Subcutaneous adipose tissue (tissue), 4 donors: ENCODE results near the gene CNOT11. TPM values are rescaled to one million over a fixed set of nuclear protein-coding genes. Genes with fewer than 3 reads are reported as not detected.

ENCODE experiments used
- total RNA-seq, 4 donors: library from RNA; depleted of rRNA; stranded (reverse); fragments of >200 nt; gene quantifications; one replicate each; pipeline ENCODE4 v1.1.0, GENCODE V29; 2016
- TF ChIP-seq, protein P1 (sequence below): fragments of 450-650 bp; IDR thresholded peaks from one replicate; pipeline ENCODE4 v1.5.1; 2016; ENCODE audit warnings: low read depth, mild to moderate bottlenecking, control low read depth, antibody characterized with exemption, moderate library complexity

Gene CNOT11
- total RNA-seq, 4 donors from 2014 or later: 15.6 to 31.8 (median 24.0) TPM

DNA sequence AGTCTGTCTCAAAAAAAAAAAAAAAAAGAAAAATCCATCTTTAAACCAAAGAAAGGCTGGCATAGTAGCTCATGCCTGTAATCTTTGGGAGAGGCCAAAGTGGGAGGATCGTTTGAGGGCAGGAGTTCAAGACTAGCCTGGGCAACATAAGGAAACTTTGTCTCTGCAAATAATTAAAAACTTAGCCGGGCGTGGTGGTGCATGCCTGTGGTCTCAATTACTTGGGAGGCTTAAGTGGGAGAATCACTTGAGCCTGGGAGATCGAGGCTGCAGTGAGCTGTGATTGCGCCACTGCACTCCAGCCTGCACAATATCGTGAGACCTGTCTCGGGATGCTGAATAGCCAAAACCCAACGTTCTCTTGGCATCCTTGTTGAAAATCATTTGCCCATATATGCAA, 6.1 kb downstream of the CNOT11 start:
- TF ChIP-seq, protein P1, sequence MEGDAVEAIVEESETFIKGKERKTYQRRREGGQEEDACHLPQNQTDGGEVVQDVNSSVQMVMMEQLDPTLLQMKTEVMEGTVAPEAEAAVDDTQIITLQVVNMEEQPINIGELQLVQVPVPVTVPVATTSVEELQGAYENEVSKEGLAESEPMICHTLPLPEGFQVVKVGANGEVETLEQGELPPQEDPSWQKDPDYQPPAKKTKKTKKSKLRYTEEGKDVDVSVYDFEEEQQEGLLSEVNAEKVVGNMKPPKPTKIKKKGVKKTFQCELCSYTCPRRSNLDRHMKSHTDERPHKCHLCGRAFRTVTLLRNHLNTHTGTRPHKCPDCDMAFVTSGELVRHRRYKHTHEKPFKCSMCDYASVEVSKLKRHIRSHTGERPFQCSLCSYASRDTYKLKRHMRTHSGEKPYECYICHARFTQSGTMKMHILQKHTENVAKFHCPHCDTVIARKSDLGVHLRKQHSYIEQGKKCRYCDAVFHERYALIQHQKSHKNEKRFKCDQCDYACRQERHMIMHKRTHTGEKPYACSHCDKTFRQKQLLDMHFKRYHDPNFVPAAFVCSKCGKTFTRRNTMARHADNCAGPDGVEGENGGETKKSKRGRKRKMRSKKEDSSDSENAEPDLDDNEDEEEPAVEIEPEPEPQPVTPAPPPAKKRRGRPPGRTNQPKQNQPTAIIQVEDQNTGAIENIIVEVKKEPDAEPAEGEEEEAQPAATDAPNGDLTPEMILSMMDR: no peak

DNA sequence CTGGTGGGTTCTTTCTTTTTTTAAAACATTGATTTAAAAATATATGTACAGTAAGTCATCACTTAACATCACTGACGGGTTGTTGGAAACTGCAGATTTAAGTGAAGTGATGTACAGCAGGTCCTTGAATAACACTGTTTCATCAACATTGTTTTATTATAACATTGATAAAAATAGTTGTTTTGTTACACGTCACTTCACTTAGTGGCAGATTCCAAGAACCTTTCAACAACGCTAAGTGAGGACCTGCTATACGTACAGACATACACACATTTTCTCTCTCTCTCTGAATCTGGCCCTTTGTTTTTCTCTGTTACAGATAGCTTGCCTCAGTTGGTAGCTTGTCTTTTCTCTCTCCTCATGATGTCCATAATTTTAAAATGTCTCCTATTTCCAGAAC, 9.5 kb downstream of the CNOT11 start:
- TF ChIP-seq, protein P1: no peak

DNA sequence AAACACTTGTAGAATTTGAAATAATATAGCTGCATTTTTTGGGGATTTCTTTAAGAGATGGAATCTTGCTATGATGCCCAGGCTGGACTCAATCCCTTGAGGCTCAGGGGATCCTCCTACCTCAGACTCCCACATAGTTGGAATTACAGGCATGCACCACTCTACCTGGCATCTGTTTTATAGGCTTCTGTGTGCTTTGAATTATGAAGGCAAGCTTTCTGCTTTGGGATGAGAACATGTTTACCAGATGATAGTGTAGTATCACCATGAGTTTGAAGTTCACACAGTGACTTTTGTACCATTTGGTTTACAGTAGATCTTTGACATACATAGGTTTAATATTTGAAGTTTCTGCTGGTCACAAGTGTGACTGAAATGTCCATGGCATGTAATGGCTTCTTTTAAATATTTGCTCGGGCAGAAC, 10.7 kb downstream of the CNOT11 start:
- TF ChIP-seq, protein P1: no peak

DNA sequence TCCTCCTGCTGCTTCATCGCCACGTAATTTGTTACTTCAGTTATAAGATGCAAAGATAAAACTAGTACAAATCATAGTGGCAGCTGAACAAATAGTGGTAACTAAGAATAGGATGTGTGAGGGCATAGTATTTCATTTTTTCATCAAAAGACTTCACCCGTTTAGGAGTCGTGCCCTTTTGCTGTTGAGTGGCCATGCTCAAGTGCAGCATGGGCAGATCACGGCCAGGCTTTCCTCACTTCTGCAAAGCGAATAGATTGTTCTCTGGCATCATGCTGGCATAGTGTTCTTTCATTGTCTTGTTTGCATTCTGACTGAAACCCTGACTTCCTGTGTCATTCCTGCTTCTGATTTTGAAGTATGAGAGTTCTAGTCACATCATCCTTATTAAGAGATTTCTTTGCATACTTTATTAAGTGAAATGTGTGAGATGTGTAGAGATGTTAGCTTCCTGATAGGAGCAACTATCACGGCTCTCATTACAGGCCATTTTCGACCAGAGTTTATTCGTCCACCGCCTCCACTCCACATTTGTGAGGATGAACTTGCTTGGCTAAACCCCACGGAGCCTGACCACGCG, 11.8 kb downstream of the CNOT11 start:
- TF ChIP-seq, protein P1: no peak

DNA sequence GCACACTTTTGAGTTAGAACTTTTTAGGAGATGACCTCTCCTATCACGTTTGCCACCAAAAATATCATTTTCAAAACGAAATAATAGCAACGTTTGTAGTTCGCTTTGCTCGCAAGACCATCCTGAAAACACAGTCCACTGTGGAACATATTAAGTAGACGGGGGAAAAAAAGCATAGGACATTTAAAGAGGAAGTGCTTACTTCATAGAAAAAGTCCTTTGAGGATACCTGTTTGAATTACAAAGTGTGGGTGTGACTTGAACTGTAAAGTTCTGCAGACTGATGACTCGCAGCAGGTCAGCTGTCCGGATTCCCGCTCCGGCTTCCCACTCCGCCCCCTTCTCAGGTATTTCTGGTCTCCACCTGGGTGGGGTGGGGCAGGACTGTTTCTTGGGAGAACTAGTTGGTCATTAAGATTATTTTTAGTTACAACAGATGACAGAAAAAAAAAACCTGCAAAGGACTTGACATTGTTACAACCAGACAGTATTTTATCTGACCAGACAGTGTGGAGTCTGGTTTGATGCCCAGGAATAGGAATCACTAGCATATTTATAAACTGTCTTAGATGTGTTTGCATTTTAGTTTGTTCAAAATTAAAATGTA, 13.3 kb downstream of the CNOT11 start:
- TF ChIP-seq, protein P1: no peak

DNA sequence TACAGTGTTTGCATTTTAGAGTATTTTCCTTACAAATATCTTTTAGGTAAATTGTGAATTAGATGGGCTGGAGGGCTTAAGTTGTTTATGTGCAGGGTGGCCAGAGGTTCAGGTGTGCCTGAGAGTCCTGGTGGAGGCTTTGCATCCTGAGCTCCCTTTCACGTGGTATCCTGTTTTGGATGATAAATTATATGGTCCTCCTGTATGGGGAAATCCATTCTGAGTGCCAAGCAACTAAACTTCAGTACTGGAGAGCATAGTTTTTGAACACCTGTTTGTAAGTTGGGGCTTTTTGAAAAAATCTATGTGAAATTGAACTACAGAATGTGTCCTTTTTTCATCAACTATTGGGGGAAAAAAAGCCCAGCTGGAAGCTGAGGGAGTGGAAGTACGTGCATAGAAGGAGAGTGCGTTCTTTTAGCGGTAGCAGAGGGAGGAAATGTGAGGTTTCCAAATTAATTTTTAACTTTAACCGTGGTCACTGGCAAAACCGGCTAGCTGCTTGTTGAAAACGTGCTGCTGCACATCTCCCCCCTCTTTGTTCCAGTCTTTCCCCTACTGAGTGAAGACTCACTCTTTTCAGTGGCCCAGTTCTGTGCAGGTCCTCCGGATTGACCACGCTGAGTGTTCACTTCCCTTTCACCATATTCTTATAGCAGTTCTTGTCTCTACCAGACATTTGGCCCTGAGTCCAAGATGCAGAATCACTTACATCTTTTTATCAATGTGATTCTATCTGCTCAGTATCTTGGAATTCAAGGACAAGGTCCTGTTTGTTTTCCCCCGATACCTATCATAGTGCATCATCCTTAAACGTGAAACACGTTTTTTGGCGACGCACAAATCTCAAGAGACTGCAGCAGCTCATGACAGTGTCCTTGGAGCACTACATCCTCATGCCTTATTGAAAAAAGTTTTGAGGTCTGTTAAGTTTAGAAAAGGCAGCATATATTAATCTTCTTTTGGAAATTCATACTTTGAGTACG, 15.3 kb downstream of the CNOT11 start:
- TF ChIP-seq, protein P1: no peak
